GM18909 (cell line): ENCODE measurements around the gene DDX59.

ENCODE experiments used
- ATAC-seq: cut with Tn5 transposase; IDR thresholded peaks from one replicate; pipeline ENCODE4 v1.9.1; 2021; ENCODE audit warnings: mild to moderate bottlenecking; ENCODE audit not compliant: unreplicated experiment, poor library complexity

The DDX59 gene

DNA sequence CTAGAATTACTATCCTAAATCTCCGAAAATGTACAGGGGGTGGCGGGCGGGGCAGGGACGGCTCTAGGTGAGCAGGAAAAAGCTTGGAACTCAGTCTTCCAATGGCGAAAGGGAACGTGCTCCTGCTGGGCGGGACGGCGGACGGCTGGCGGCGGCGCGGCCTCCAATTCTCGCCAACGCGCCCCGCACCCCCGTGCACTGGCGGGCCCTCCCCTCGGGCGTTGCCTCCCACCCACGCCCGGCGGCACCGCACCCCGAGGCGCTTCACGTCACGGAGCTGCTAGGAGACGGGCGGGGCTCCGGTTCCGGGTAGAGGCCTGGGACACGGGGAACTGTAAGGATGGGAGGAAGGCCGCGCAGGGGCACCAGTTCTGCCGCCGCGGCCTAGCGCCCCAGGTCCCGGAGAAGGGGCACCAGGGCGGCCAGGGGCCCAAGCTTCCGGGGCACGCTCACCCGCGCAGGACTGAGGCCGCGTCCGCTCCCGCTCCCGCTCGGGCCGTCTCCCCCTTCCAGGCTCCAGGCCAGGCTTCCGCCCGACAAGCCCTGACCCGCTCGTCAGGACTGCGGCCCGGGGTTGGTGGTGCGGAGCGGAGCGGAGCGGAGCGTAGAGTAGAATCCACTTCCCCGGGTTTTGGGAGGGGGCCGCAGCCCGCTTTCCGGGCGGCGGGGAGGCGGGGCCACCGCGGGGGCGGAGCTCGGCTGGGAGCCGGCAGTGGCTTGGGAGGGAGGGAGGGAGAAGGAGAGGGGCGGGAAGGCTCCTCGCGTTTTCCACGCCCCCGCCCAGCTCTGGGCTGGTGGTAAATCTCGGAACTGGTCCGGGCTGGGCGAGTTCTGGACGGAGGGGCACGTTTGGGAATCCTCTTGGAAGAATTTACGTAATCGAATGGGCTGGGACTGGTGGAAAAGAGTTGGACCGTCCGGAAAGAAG lies at the start of gene DDX59:
Gene DDX59 (minus strand): TSS at position 594 of the 928 bp plus-strand sequence. CDS start 3,167 bp downstream, outside the sequence.
- ATAC-seq = peak; percentile 88

DNA sequence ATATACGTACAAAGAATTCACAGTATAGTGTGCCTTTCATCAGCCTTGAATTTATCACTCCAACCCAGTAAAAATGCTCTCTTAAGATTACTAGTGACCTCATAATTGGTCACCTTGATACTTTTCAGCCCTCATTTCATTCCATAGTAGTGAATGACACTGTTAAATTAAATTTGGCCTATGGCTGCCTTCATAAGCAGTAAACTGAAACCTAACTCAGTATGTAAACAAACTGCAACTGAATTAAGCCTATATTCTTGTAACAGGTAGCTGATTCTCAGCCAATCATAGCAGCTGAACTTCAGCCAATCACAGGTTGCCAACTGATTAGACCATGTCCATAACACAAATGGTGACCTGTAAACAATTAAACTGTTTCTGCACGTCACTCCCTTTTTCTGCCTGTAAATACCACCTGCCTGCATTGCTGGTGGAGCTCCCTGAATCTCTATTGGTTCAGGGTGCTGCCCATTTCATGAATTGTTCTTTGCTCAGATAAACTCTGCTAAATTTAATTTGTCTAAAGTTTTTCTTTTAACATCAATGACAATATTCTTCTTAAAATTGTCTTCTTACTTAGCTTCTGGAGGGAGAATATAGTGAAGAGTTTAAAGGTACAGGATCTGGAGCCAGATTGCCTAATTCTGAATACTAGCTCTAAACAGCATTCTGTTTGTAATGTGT lies 44.9 kb upstream of the DDX59 start:
- ATAC-seq = no peak

DNA sequence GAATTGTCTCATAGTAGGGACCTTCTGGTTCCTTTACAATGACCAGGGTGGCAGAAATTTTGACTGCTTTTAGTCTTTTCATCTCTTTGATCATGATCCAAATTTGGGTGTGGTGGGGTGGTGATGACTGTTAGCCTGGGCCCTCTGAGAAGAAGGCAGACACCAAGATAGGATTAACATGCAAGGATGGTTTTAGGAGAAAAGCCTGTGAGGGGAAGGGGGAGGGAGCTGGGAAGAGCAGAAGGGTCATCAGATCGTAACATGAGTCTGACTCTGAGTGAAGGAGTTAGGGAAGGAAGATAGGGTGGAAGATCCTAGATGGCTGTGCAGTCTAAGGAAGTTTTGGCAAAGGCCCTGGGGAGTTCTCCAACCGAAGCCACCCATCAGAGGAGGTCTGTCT lies 40.5 kb upstream of the DDX59 start:
- ATAC-seq = no peak

DNA sequence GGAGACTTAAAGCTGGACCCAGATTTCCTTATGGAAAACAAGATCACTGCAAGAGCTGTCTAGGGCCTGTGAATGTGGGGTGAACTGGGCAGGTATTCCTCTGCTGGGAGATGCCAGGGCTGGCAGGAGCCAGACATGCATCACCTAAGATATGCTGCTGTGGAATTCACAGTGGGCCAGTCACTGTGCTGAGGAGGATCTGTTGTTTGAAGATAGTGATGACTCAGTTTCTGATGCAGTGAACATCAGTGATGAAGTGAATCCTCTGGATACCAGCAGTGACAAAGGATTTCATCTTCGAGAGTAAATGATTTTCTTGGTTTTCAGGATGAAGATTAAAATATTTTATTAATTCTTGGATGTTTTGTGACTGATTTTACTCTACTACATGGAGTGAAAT lies 39.1 kb upstream of the DDX59 start:
- no peak for ATAC-seq

DNA sequence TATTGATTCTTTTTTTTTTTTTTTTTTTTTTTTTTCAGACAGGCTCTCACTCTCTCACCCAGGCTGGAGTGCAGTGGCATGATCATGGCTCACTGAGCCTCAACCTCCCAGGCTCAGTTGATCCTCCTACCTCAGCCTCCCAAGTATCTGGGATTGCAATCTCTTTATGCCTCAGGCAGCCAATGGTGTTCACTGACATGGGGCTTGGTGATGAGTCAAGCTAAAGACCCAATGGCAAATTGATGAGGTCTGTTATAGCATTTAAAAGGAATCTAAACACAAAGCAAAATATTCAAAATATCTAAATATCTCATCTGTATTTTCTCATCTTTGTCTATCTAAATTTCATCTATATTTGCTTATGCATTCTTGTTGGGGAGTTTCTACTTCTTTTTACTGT lies 38.5 kb upstream of the DDX59 start:
- no peak for ATAC-seq

DNA sequence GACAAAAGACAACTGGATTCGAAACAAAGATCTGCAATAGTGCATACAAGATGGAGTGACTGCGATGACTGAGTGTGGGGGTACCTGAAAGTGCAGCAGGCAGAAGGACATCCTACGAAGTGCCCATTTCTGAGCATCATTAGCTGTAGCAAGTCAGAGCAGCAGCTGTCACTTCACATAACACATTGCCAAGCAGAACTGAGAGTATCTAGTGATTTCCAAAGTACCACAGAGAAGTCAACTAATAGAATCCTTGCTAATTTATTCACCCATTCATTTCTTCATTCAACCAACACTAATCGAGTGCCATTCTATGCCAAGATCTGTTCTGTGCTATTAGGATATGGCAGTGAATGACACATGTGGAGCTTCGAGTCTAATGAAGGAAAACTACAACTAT lies 37.4 kb upstream of the DDX59 start:
- no peak for ATAC-seq

DNA sequence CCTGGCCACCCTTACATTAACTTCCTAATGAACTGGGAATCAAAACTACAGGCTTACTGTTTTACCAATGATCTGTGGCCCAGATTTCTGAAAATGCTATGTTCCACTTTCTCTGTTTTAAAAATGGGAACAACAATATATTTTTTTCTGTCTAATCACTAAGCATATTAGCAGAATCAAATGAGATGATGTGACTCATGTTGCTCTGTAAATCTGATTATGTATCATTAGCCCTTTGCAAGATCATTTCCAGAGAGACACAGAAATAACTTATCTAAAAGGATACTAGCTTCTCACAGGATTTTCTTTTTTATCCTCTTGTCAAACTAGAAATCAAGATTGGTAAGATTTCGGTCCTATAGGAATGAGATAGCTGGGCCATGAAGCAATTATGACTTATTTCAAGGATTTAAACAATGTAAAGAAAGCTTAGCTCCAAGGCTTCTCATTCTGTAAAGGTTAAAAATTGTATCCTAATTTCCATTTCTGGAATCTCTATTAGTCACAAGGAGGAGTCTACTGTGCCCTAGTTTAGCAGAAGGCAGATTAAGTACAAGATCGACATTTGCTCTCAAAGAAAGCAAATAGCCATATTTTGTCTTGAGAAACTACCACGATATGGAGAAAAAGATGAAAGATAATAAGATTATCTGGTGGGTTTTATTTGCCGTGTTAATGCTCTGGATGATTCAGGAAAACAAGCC lies 36.6 kb upstream of the DDX59 start:
- no peak for ATAC-seq

DNA sequence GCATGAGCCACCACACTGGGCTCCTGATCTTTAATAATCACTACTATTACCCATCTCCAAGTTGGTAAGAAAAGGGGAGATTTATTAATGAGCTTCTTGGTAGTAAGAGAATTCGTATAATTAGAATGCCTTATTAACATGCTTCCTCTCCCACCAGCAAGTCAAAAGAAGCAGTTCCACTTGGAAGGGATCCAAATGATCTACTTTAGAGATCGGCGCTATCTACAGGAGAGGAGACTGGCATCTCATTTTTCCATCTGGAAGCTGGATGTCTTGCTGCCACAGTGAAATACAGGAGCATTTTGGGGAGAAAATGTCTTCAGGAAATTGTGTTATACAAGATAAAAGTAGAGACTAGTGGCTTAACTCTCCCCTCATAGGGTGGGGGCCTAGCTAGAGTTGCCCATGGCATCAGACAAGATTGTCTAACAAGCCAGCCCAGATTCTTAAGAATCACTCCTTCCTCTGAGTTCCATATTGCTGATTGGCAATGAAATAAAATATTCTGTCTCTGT lies 35.3 kb upstream of the DDX59 start:
- no peak for ATAC-seq

DNA sequence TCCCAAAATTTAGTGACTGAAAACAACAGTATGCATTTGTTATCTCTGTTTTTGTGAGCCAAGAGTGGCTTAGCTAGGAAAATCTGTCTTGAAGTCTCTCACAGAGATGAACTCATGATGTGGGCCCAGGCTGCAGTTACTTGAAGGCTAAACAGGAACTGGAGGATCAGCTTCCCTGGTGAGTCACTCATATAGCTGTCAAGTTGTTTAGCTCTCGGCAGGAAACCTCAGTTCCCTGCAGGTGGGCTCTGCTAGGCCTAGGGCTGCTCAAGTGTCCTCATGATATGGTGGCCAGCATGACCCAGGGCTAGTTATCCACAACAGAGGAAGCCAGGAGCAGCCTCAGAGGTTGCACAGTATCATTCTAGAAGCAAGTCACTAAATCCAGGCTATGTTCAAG lies 30.2 kb upstream of the DDX59 start:
- ATAC-seq = no peak

DNA sequence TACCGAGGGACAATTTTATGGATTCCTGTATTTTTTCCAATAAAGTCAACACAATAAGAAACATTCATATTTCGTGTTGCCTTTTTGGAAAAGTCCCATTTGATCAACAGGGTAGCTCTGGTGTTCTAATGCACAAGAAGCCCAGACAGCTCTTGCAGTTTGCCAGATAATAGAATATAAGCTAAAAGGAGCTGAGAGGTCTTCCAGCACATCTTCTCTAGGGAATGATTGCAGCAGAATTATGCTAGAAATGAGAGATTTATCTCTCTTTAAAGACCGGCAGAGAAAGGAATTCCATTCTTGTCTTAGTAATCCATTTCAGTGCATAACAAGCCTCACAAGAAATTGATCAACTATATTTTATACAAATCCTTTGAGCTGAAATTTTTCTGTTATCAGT lies 25.0 kb upstream of the DDX59 start:
- ATAC-seq = no peak

DNA sequence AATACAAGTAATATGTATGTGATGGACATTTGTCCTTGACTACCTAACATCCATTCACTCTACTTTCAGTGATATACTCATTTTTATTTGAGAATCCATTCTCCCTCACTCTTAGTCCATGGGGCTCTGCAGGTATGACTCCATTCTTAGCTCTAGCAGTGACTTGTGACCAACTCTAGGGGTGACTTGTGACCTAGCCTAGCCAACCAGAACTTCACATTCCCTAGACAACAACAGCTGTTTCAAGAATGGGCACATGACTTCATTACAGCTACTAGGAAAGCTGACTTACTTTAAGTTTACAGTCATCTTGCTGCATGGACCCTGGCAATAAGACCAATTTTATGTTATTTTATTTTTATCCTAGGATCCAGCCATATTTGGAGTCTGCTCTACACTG lies 23.6 kb upstream of the DDX59 start:
- no peak for ATAC-seq

DNA sequence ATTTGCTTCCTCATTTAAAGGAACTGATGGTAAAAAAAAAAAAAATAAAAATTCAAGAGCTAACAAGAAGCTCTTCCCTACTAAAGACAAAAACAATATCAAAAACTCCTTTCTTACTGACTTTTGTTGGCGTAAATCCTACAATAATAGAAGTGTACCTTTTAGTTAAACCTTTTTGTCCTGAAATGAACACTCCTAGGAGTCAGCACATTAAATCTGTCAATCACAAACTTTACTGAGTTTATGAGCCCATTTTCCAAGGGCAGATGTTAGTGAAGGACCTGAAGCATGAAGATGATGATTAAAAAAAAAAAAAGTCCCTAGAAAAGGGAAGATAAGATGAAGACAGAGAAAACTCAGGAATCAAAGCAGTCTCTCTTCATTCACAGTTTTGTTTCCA lies 22.6 kb upstream of the DDX59 start:
- no peak for ATAC-seq

DNA sequence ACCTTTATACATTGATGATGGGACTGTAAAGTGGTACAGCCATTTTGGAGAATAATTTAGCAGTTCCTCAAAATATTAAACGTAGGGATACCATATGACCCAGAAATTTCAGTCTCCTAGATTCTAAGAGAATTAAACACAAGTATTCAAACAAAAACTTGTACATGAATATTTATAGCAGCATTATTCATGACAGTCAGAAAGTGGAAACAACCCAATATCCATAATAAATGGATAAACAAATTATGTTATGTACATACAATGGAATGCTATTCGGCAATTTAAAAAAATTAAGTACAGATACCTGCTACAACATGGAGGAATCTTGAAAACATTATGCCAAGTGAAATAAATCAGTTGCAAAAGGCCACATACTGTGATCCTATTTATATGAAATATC lies 16.9 kb upstream of the DDX59 start:
- ATAC-seq = no peak

DNA sequence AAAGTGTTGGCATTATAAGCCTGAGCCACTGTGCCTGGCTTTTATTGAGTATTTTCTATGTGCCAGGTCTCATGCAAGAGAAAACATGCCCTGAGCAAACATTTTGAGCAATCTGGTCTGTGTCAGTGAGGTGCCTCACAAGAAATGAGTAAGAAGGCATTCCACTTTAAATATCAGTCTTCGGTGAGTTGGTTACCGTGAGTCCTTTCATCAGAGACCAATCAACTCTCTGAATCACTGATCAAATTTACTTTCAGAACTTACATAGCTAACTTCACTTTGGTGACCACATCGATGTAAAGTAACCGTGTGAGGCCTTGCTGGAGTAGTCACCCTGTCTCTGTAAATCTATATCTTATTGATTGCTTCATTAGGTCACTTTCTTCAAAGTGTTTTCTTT lies 14.3 kb upstream of the DDX59 start:
- no peak for ATAC-seq

DNA sequence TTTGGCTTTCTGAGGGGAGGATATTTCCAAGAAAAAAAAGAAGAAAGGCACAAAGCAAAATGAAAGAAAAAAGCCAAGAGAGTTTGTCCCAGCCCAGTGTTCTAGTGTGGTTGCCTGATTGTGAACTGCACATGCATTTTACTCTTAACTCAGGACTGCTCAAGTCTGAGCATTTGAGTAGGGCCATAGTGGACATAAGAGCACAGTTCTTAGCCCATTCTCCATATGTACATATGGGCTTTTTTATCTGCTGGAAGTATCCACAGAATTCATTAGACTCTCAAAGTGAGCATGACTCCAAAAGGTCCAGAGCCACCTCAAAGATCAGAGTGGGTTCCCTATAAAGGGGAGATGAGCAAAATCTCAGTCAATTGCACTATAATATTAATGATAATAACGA lies 13.6 kb upstream of the DDX59 start:
- ATAC-seq = no peak

DNA sequence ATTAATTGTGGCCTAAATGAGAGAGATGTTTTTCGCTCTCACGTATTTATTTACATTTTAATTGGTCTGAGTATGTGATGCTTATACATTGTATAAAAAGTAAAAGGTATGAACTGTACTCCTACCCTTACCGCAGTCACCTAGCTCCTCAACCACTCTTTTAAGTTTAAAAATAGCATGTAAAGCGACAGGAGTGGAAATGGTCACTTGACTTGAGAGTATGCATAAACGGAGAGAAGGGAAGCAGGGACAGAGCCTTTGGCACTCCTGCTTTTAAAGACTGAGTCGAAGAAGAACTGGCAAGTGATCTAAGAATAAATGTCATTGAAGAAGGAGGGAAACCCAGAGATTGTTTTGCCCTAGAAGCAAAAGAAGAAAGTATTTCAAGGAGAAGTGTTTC lies 11.5 kb upstream of the DDX59 start:
- ATAC-seq = no peak

DNA sequence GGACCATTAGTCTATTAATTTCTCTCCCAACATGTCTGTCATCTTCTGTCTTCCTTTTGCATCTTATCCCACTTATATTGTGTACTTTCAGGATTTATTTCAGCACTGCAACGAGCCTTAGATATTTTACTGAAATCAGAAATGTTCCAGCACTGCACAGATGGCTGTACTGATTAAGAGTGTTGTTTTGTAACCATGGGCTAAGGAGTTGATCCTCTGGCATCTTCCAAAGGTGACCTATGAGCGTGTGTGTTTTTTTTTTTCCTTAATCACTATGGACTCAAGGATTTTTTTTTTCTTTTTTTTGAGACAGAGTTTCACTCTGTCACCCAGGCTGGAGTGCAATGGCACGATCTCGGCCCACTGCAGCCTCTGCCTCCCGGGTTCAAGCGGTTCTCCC lies 7.1 kb upstream of the DDX59 start:
- ATAC-seq = no peak

DNA sequence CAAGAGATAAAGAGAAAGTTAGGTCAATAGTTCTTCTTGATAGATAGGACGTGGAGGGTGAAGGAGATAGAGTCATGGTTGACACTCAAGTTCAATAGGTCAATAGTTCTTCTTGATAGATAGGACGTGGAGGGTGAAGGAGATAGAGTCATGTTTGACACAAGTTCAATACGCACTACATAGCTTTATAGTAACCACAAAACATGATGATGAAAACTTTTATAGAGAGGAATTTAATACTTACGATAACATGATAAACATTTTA lies 5.8 kb upstream of the DDX59 start:
- ATAC-seq = no peak

DNA sequence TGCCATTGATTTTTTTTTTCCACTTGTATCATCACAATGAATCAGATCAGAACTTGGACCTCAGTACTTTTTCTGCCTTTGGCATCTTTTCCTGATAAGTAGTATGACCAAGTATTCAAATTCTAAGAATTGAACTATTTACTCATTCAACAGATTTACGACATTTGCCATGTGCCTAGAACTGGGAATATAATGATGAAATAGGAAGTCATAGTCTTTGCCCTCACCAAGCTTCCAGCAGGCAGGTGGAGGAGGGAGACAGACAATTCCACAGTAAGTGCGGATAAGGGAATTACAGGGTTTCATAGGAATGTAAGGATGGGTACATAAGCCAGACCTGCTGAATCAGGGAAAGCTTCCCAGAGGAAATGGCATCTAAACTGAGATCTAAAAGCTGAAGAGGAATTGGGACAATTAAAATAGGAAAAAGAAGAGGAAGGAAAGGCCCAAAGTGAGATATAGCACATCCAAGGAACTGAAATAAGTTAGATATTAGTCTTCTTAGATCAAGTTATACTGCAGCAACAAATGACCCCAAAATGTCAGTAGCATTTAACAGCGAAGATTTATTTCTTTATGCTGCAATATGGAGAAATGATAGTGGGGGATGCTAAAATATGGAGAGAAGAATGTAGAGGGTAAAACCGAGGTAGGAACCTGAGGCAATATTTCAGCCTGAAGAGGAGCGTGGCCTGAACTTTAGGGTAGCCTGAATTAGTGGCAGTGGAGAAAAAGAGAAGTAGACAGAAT lies 5.3 kb upstream of the DDX59 start:
- ATAC-seq = no peak

DNA sequence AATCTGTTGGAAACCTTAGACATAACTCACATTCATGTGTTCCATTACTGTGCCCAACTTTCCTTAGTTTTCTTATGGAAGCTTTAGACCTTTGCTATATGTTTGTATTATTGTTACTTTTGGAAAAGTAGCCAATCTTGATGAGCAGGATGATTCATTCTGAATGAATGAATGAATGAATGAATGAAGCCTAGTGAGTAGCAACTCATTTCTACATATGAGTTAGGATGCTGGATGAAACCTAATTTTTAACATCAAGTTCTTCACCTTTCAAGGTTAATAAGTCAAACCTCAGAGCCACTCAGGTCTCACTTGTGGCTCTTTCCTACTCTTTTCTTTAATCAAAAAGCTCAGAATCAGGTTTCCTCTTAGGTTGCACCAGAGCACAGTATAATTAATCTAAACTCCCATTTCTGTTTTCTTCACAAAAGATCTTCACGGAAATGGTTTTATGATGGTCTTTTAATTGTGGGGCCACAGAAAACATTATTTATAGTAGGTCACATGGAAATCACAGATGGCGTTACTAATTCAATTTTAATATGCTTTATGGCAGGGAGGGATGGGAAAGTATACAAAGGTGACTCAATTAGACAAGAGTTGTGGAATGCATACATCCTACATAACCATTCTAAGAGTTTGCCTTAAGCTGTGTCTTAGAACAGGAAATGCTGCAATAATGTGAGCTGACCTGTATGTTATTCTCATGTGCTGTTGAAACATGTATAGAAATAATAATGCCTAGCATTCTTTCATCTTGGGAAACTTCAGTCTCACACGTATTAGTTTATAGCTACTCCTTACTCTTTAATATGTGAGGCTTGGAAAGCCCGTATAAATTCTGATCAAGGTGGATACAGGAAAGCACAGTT lies 4.5 kb upstream of the DDX59 start:
- ATAC-seq = no peak
